Fibroblast of lung (primary cell): Measurements from ENCODE around the gene PREP. TPM values are rescaled to one million over a fixed set of nuclear protein-coding genes. Genes with fewer than 3 reads are reported as not detected.

ENCODE experiments used
- DNase-seq, 2 donors: peaks; one replicate each; pipeline versions ENCODE4 v3.0.0 to v3.0.0-alpha.2; 2010; ENCODE audit warnings: low read depth in 2 of 2
- H2AFZ ChIP-seq: 2 replicates; pipeline ENCODE4 v1.5.1; 2012; ENCODE audit warnings: low read length, control low read depth, inconsistent platforms
- H3K27ac ChIP-seq: 2 replicates; pipeline ENCODE4 v1.5.1; 2011; ENCODE audit warnings: low read length, control low read depth; ENCODE audit not compliant: insufficient read depth
- H3K27me3 ChIP-seq: 2 replicates; pipeline ENCODE4 v1.5.1; 2011; ENCODE audit warnings: mild to moderate bottlenecking, low read length; ENCODE audit not compliant: control insufficient read depth, insufficient read depth
- H3K36me3 ChIP-seq: 2 replicates; pipeline ENCODE4 v1.5.1; 2011; ENCODE audit warnings: low read length; ENCODE audit not compliant: control insufficient read depth, insufficient read depth
- H3K4me1 ChIP-seq: 2 replicates; pipeline ENCODE4 v1.5.1; 2011; ENCODE audit warnings: low read length; ENCODE audit not compliant: control insufficient read depth, insufficient read depth; ENCODE audit errors: extremely low read depth
- H3K4me2 ChIP-seq: 2 replicates; pipeline ENCODE4 v1.5.1; 2011; ENCODE audit warnings: low read length, control low read depth; ENCODE audit not compliant: insufficient read depth; ENCODE audit errors: extremely low read depth
- H3K4me3 ChIP-seq, 4 experiments: fragments of 200-600 bp in 1 of 4; sonication (generic) in 1 of 4; replicated peaks in 1 of 4; 2 replicates each; pipeline ENCODE4 v1.5.1; 2011 to 2016; ENCODE audit warnings: low read length in 4 of 4, low read depth in 3 of 4, mild to moderate bottlenecking in 3 of 4, control low read depth in 2 of 4, inconsistent platforms in 1 of 4, mixed read lengths in 1 of 4; ENCODE audit not compliant: insufficient read depth in 1 of 4; ENCODE audit errors: control extremely low read depth in 1 of 4
- H3K79me2 ChIP-seq: 2 replicates; pipeline ENCODE4 v1.5.1; 2012; ENCODE audit warnings: mild to moderate bottlenecking, low read length, inconsistent platforms; ENCODE audit not compliant: control insufficient read depth, insufficient read depth
- H3K9ac ChIP-seq: 2 replicates; pipeline ENCODE4 v1.5.1; 2011; ENCODE audit warnings: mild to moderate bottlenecking, low read length, control low read depth; ENCODE audit not compliant: insufficient read depth
- H3K9me3 ChIP-seq: 2 replicates; pipeline ENCODE4 v1.5.1; 2012; ENCODE audit warnings: low read depth, low read length; ENCODE audit not compliant: control insufficient read depth, insufficient read depth
- H4K20me1 ChIP-seq: 2 replicates; pipeline ENCODE4 v1.5.1; 2011; ENCODE audit warnings: low read length; ENCODE audit not compliant: control insufficient read depth, insufficient read depth; ENCODE audit errors: extremely low read depth
- CTCF ChIP-seq, 2 donors: IDR thresholded peaks in 1 of 2; conservative IDR thresholded peaks in 1 of 2; 1 replicate in 1 of 2; 2 replicates in 1 of 2; pipeline ENCODE4 v1.5.1; 2011 to 2012; ENCODE audit warnings: low read length in 2 of 2, control low read depth in 1 of 2, inconsistent platforms in 1 of 2, low read depth in 1 of 2, mild to moderate bottlenecking in 1 of 2
- EZH2 ChIP-seq: IDR thresholded peaks from 2 replicates; pipeline ENCODE4 v1.5.1; 2012; ENCODE audit warnings: low read length, control low read depth, mild to moderate bottlenecking; ENCODE audit errors: missing control alignments
- polyA plus RNA-seq, 2 donors: library from polyadenylated mRNA; depleted of rRNA in 1 of 2; stranded (reverse) in 1 of 2; unstranded in 1 of 2; fragments of >200 nt; gene quantifications; 2 replicates each; pipeline ENCODE4 v1.2.1, GENCODE V29; 2011 to 2012; ENCODE audit warnings: missing spikeins in 1 of 2
- total RNA-seq: library from RNA; depleted of rRNA; stranded (reverse); fragments of >200 nt; gene quantifications from 2 replicates; pipeline ENCODE4 v1.2.1, GENCODE V29; 2014

PREP gene
- total and polyA plus RNA-seq, 2 donors (not counting 1 experiment from before 2014, with no cell fraction given) = 18.3 to 30.7 TPM

GRCh38 chr6:105391705-105392104, 11.2 kb downstream of the PREP start:
- Histone ChIP-seq H3K4me1 (no peaks in the 10 kb centered on the region), H3K79me2 (no peaks in the 10 kb centered on the region), H4K20me1 (no peaks in the 10 kb centered on the region), H3K27me3 (no peaks in the 10 kb centered on the region), H3K27ac (no peak overlapping the region), H2AFZ (no peak overlapping the region), H3K4me3 (no peak overlapping the region), H3K4me2 (no peak overlapping the region), H3K9me3 (no peaks in the 10 kb centered on the region), H3K9ac (no peak overlapping the region), H3K36me3 (peaks cover 2% of the 10 kb centered on the region)
- DNase-seq = no peak
- TF ChIP-seq CTCF (conservative IDR thresholded peaks at IDR 0.05 in 1 of 2, IDR thresholded peaks at IDR 0.05 in 1 of 2; ENCODE audit: low read depth in 1 of 2, low read length in 2 of 2) = no peak
- no peak for TF ChIP-seq EZH2

GRCh38 chr6:105389543-105389942, 13.3 kb downstream of the PREP start:
- Histone ChIP-seq H3K4me3 (no peak overlapping the region), H4K20me1 (no peaks in the 10 kb centered on the region), H3K27ac (no peak overlapping the region), H3K4me1 (no peaks in the 10 kb centered on the region), H3K79me2 (no peaks in the 10 kb centered on the region), H3K9ac (no peak overlapping the region), H2AFZ (no peak overlapping the region), H3K36me3 (no peaks in the 10 kb centered on the region), H3K4me2 (no peak overlapping the region), H3K9me3 (no peaks in the 10 kb centered on the region), H3K27me3 (no peaks in the 10 kb centered on the region)
- no peak for DNase-seq
- no peak for TF ChIP-seq CTCF (conservative IDR thresholded peaks at IDR 0.05 in 1 of 2, IDR thresholded peaks at IDR 0.05 in 1 of 2; ENCODE audit: low read depth in 1 of 2, low read length in 2 of 2)
- TF ChIP-seq EZH2 = no peak

- Histone ChIP-seq H3K27me3 (no peaks in the 10 kb centered on the region), H3K4me2 (no peak overlapping the region), H3K9me3 (no peaks in the 10 kb centered on the region), H4K20me1 (no peaks in the 10 kb centered on the region), H3K9ac (no peak overlapping the region), H3K27ac (no peak overlapping the region), H3K4me1 (no peaks in the 10 kb centered on the region), H3K79me2 (no peaks in the 10 kb centered on the region), H3K4me3 (no peak overlapping the region), H3K36me3 (no peaks in the 10 kb centered on the region), H2AFZ (no peak overlapping the region)
- no peak for DNase-seq
- TF ChIP-seq EZH2 = no peak
- TF ChIP-seq CTCF (conservative IDR thresholded peaks at IDR 0.05 in 1 of 2, IDR thresholded peaks at IDR 0.05 in 1 of 2; ENCODE audit: low read depth in 1 of 2, low read length in 2 of 2) = no peak
Measured at GRCh38 chr6:105388392-105388791, 14.5 kb downstream of the PREP start.
